Small intestine (tissue), 7 donors: ENCODE measurements around the gene CIDEA. TPM values are rescaled to one million over a fixed set of nuclear protein-coding genes. Genes with fewer than 3 reads are reported as not detected.

Source experiments
- DNase-seq, 2 donors: peaks; one replicate each; pipeline versions ENCODE4 v3.0.0 to v3.0.0-alpha.2; 2013
- FAIRE-seq: peaks from 2 replicates; lab custom pipeline; 2012; peaks lifted over from hg19 to GRCh38; lab: Jason Lieb, UNC
- H3K27ac ChIP-seq, 3 donors: one replicate each; pipeline ENCODE4 v1.5.1; 2013; ENCODE audit warnings: low read length in 2 of 3, mild to moderate bottlenecking in 2 of 3, control low read depth in 1 of 3, inconsistent platforms in 1 of 3, low read depth in 1 of 3, moderate library complexity in 1 of 3
- H3K27me3 ChIP-seq, 3 donors: one replicate each; pipeline ENCODE4 v1.6.1; 2013; ENCODE audit warnings: low read length in 3 of 3, inconsistent platforms in 1 of 3; ENCODE audit not compliant: control insufficient read depth in 3 of 3, insufficient read depth in 3 of 3
- H3K36me3 ChIP-seq, 3 donors: one replicate each; pipeline ENCODE4 v1.6.1; 2013; ENCODE audit warnings: low read length in 3 of 3, inconsistent platforms in 1 of 3, low read depth in 1 of 3, mild to moderate bottlenecking in 1 of 3, moderate library complexity in 1 of 3; ENCODE audit not compliant: control insufficient read depth in 3 of 3, insufficient read depth in 2 of 3
- H3K4me1 ChIP-seq, 3 donors: one replicate each; pipeline ENCODE4 v1.6.1; 2013; ENCODE audit warnings: low read length in 2 of 3, inconsistent platforms in 1 of 3, low read depth in 1 of 3, mild to moderate bottlenecking in 1 of 3, moderate library complexity in 1 of 3; ENCODE audit not compliant: control insufficient read depth in 3 of 3, insufficient read depth in 2 of 3
- H3K4me3 ChIP-seq, 3 donors: one replicate each; pipeline ENCODE4 v1.5.1; 2013; ENCODE audit warnings: low read length in 3 of 3, control low read depth in 1 of 3, inconsistent platforms in 1 of 3, low read depth in 1 of 3, mild to moderate bottlenecking in 1 of 3, moderate library complexity in 1 of 3
- H3K9me3 ChIP-seq, 2 donors: one replicate each; pipeline ENCODE4 v1.6.1; 2013; ENCODE audit warnings: low read depth in 1 of 2, low read length in 1 of 2; ENCODE audit not compliant: control insufficient read depth in 2 of 2, insufficient read depth in 1 of 2
- WGBS, 3 donors: extraction: QIAGEN DNeasy Blood & Tissue Kit; methylation state at CpG; one replicate each; pipeline ENCODE4 v1.1.7; 2013; 5-methylcytosine and 5-hydroxymethylcytosine counted together
- polyA plus RNA-seq, 4 donors: library from polyadenylated mRNA; stranded (reverse) in 3 of 4; unstranded in 1 of 4; fragments of 200-250 nt in 3 of 4; fragments of 120-200 nt in 1 of 4; gene quantifications; one replicate each; pipeline versions ENCODE4 v1.2.1 to v1.2.3, GENCODE V29; 2013
- donor health status: healthy with polysubstance abuse.
- donor health status: control.
- donor health status: control.
- donor health status: Bipolar disorder and iron deficiency.
- donor health status: healthy.

CIDEA gene
- polyA plus RNA-seq, 4 donors: 1.6 to 8.8 TPM; not detected in 2

DNA sequence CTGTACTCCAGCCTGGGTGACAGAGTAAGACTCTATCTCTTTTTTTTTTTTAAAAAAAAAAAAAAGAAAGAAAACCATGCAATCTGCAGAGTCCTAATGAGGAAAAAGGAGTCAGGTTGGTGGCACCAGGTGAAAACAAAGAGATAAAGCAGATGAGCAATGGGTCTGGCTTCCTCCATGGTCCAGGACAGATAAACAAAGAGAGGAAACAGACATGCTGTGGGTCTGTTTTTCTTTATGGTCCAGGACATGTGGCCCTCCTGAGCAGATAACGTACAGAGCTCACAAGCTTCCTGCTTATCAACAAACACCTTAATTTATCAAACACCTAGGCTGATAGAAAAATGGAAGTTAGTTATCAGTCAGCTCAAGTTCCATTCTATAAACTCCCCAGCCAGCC is 29.5 kb downstream of the CIDEA start:
- H3K9me3 ChIP-seq: no peaks in the 10 kb centered on the region
- no peaks in the 10 kb centered on the region for H3K36me3 ChIP-seq
- no peak overlapping the region for H3K4me3 ChIP-seq
- peaks cover 0 to 38% (median 12%) of the 10 kb centered on the region in 3 donors for H3K27me3 ChIP-seq
- no peak overlapping the region for H3K27ac ChIP-seq
- peaks cover 0 to 7% (median 0%) of the 10 kb centered on the region in 3 donors for H3K4me1 ChIP-seq
- FAIRE-seq (no peak), DNase-seq (no peak)
- WGBS, 3 donors: 5 to 34% (median 25%) methylated on average over 1 of the region's 1 CpG

DNA sequence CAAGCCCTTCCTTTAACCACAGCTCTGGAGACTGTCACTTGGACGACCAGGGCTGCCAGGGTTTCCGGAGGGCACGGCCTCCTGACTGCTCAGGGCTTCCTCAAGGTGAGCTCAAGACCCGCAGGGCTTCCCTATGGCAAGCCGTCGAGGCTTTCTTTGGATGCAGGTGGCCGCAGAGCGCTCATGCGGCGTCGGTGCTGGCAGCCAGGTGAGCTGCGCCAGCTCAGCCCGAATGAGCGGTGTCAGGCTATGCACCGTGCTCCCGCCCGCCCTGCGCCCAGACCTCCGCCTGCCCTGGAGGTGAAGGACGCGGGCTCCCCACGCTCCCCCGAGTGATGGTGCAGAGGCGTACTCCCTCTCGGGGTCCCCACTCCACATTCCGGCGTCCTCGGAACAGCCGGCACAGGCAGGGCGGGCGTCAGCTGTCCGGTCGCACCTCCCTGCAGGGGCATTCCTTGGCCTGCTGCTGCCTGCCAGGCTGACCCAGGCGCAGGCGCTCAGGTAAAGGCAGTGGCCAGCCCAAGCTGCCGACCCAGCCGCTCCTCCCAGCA is 33.0 kb downstream of the CIDEA start:
- H3K27ac ChIP-seq: peak overlapping the region in 1 of 3 donors; percentile 68
- WGBS, 3 donors: 4 to 29% (median 10%) methylated on average over 36 to 37 of the region's 37 CpGs

DNA sequence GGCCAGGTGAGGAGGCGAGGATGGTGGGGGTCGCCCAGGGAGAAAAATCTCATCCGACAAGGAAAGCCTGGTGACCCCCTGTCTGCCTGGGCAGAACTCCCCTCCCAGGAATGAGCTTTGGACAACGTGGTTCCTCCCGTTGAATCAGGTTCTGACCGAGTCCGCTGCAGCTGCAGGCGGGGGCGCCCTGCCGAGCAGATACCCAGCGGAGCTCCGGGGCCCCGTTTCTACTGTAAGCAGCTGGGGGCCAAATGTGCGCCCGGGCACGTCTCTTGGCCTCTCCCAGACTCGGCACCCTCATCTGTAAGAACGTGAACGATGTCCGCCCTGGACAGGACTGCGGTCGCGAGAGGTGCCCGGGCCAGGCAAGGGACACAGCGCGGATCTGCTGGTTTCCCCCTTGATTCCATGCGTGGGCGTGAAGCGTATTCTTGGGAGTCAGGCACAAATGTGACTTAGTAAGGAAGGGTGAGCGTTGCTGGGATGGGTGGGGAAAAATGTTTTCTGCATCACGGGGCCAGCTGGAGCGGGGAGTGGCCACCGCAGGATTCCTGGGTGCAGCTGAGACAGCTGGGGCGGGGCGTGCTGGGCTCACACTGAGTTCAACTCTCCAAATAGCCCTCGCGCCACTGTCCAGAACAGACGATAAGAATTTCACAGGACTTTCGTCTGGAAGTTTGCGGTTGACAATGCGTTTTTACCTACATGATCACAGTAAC is 33.7 kb downstream of the CIDEA start:
- peak; percentile 53 to 70 for DNase-seq
- 2 to 3% (median 3%) methylated on average over 41 of the region's 41 CpGs for WGBS, 3 donors
- FAIRE-seq: no peak
- no peaks in the 10 kb centered on the region for H3K9me3 ChIP-seq
- H3K27me3 ChIP-seq: peaks cover 0 to 49% (median 15%) of the 10 kb centered on the region in 3 donors
- H3K4me3 ChIP-seq: peak overlapping the region in 1 of 3 donors; percentile 37
- H3K36me3 ChIP-seq: no peaks in the 10 kb centered on the region
- H3K27ac ChIP-seq: peak overlapping the region in 1 of 3 donors; percentile 68
- H3K4me1 ChIP-seq: peaks cover 0 to 7% (median 0%) of the 10 kb centered on the region in 3 donors

More for the DNA sequence above, 33.0 kb downstream of the CIDEA start:
- DNase-seq: peak in 1 of 2 donors; percentile 35
- Histone ChIP-seq H3K36me3 (no peaks in the 10 kb centered on the region), H3K4me1 (peaks cover 0 to 7% (median 0%) of the 10 kb centered on the region in 3 donors), H3K9me3 (no peaks in the 10 kb centered on the region), H3K4me3 (peak overlapping the region in 1 of 3 donors; percentile 37), H3K27me3 (peaks cover 0 to 52% (median 15%) of the 10 kb centered on the region in 3 donors)
- FAIRE-seq: no peak

DNA sequence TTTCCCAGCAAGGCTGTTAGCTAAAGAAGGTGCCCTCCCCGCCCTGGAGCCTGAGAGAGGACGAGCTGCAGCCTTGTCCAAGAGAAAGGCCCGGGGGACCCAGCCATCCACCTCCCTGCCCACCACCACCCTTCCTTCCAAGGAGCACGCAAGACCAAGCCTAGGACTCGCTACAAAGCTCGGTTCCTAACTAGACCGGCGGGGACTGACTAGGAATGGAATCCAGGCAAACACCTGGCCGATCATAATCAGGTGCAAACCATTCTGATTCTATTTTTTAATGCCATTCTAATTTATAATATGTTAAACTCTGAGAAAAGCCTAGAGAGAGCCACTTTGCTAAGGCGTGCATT is 34.2 kb downstream of the CIDEA start:
- no peak for DNase-seq
- Histone ChIP-seq H3K4me3 (peak overlapping the region in 1 of 3 donors; percentile 37), H3K36me3 (no peaks in the 10 kb centered on the region), H3K9me3 (no peaks in the 10 kb centered on the region), H3K27me3 (peaks cover 0 to 45% (median 15%) of the 10 kb centered on the region in 3 donors), H3K27ac (peak overlapping the region in 1 of 3 donors; percentile 68), H3K4me1 (peaks cover 0 to 7% (median 0%) of the 10 kb centered on the region in 3 donors)
- FAIRE-seq: no peak
- 13 to 16% (median 15%) methylated on average over 10 of the region's 10 CpGs for WGBS, 3 donors

DNA sequence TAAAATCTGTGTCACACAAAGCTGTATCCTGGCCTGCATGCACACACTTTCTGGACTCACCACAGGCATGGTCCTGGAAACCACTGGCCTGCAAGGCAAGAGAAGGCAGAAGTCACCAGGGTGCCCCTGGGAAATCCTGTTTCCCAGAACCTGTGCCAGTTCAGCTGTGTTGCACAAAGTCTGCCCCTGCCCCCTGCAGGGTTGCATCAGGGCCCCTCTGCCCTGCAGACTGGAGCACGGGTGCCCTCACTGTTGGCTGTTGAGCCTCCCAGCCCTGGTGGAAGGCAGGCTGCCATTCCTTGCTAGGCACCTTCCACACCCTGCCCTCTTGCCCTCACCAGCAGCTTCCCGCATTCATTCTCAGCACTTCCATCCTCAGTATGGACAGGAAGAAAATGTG is 35.9 kb downstream of the CIDEA start:
- H3K27me3 ChIP-seq: peaks cover 0 to 40% (median 15%) of the 10 kb centered on the region in 3 donors
- H3K27ac ChIP-seq: no peak overlapping the region
- DNase-seq: no peak
- WGBS, 3 donors: 49 to 81% (median 68%) methylated on average over 2 of the region's 2 CpGs
- no peaks in the 10 kb centered on the region for H3K36me3 ChIP-seq
- H3K4me1 ChIP-seq: peaks cover 0 to 7% (median 0%) of the 10 kb centered on the region in 3 donors
- H3K4me3 ChIP-seq: no peak overlapping the region
- no peak for FAIRE-seq
- H3K9me3 ChIP-seq: no peaks in the 10 kb centered on the region

GRCh38 chr18:12291161-12291560 is 37.0 kb downstream of the CIDEA start:
- H3K36me3 ChIP-seq: no peaks in the 10 kb centered on the region
- DNase-seq (no peak), FAIRE-seq (no peak)
- no peaks in the 10 kb centered on the region for H3K9me3 ChIP-seq
- 65 to 80% (median 76%) methylated on average over 6 of the region's 6 CpGs for WGBS, 3 donors
- no peak overlapping the region for H3K4me3 ChIP-seq
- peaks cover 0 to 7% (median 0%) of the 10 kb centered on the region in 3 donors for H3K4me1 ChIP-seq
- H3K27ac ChIP-seq: no peak overlapping the region
- H3K27me3 ChIP-seq: peaks cover 0 to 37% (median 15%) of the 10 kb centered on the region in 3 donors

GRCh38 chr18:12291690-12292089 is 37.5 kb downstream of the CIDEA start:
- peaks cover 0 to 36% (median 15%) of the 10 kb centered on the region in 3 donors for H3K27me3 ChIP-seq
- H3K4me1 ChIP-seq: peaks cover 0 to 7% (median 0%) of the 10 kb centered on the region in 3 donors
- FAIRE-seq (no peak), DNase-seq (no peak)
- H3K36me3 ChIP-seq: no peaks in the 10 kb centered on the region
- H3K27ac ChIP-seq: no peak overlapping the region
- H3K9me3 ChIP-seq: no peaks in the 10 kb centered on the region
- WGBS, 3 donors: 86 to 91% (median 89%) methylated on average over 14 of the region's 14 CpGs
- H3K4me3 ChIP-seq: no peak overlapping the region

DNA sequence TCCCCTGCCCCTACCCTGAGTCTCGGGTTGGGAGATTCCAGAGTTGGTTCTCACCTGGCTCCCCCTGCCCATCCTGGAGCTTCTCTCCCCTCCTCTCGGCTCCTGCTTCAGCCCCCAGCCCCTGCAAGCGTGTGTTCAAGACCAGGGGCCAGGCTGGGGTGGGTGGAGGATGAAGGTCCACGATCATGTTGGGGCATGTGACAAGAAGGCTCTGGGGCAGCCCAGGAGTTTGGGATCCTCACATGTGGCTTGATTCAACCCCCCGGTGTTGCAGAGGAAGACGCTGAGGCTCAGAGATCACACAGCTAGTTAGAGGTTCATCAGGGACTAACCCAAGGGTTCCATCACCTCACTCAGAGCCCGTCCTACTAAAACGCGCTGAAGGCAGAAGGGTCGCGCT is 39.7 kb downstream of the CIDEA start:
- H3K36me3 ChIP-seq: no peaks in the 10 kb centered on the region
- DNase-seq (no peak), FAIRE-seq (no peak)
- H3K4me1 ChIP-seq: no peaks in the 10 kb centered on the region
- peaks cover 0 to 3% of the 10 kb centered on the region in 2 donors for H3K9me3 ChIP-seq
- peaks cover 0 to 14% (median 3%) of the 10 kb centered on the region in 3 donors for H3K27me3 ChIP-seq
- no peak overlapping the region for H3K27ac ChIP-seq
- H3K4me3 ChIP-seq: no peak overlapping the region
- 78% methylated on average over 11 of the region's 11 CpGs for whole genome bisulfite sequencing, 3 donors
